A549 (cell line): ENCODE data around the gene POPDC2. TPM values are rescaled to one million over a fixed set of nuclear protein-coding genes. Genes with fewer than 3 reads are reported as not detected.

Experiments used
- ATAC-seq, 2 experiments: fragments of 200-7000 bp in 1 of 2; fragments of >200 bp in 1 of 2; cut with Nextera tagmentation in 1 of 2; cut with Tn5 transposase in 1 of 2; 3 replicates each; pipeline versions ENCODE4 v1.8.0 to v1.9.1; 2018 to 2020; ENCODE audit warnings: mild to moderate bottlenecking in 1 of 2, moderate library complexity in 1 of 2
- CTCF ChIA-PET: fragments of 300-600 bp; sonication (Branson Sonifier 250); formaldehyde crosslinking; extraction: SDS; loops from one replicate; lab custom pipeline; 2021; ENCODE audit warnings: antibody characterized with exemption, inconsistent platforms; lab: Yijun Ruan, JAX
- POLR2A ChIA-PET: fragments of 350-600 bp; formaldehyde crosslinking; extraction: SDS; loops from one replicate; lab custom pipeline; 2021; ENCODE audit warnings: antibody characterized with exemption, inconsistent platforms; lab: Yijun Ruan, JAX
- DNase-seq, 2 experiments: peaks; one replicate each; pipeline versions ENCODE4 v3.0.0 to v3.0.0-alpha.2; 2011 to 2016; ENCODE audit warnings: low read depth in 1 of 2, low spot score in 1 of 2
- FAIRE-seq: peaks from 2 replicates; lab custom pipeline; 2011; peaks lifted over from hg19 to GRCh38; lab: Jason Lieb, UNC
- H3K27ac ChIP-seq, 2 experiments: fragments of >200 bp; sonication (Bioruptor Twin); formaldehyde crosslinking; 3 replicates each; pipeline ENCODE4 v1.5.1; 2016 to 2017
- H3K4me1 ChIP-seq: fragments of >200 bp; sonication (Bioruptor Twin); formaldehyde crosslinking; 3 replicates; pipeline ENCODE4 v1.6.1; 2016
- H3K4me2 ChIP-seq: fragments of >200 bp; sonication (Bioruptor Twin); formaldehyde crosslinking; 3 replicates; pipeline ENCODE4 v1.6.1; 2016
- H3K4me3 ChIP-seq: fragments of >200 bp; sonication (Bioruptor Twin); formaldehyde crosslinking; 3 replicates; pipeline ENCODE4 v1.5.1; 2016
- H3K9me3 ChIP-seq: fragments of >200 bp; sonication (Bioruptor Twin); formaldehyde crosslinking; 3 replicates; pipeline ENCODE4 v1.6.1; 2016
- CBX8 ChIP-seq: fragments of 200-600 bp; sonication (generic); IDR thresholded peaks from 2 replicates; pipeline ENCODE4 v1.6.1; 2016
- CHD2 ChIP-seq: fragments of 150-350 bp; IDR thresholded peaks from 2 replicates; pipeline ENCODE4 v1.6.1; 2014; ENCODE audit warnings: low read length; ENCODE audit not compliant: partially characterized antibody
- CHD4 ChIP-seq: fragments of 200-600 bp; sonication (generic); IDR thresholded peaks from 2 replicates; pipeline ENCODE4 v1.6.1; 2016; ENCODE audit warnings: antibody characterized with exemption, mild to moderate bottlenecking, borderline replicate concordance
- EHF ChIP-seq: fragments of 250-450 bp; sonication (Bioruptor Pico); IDR thresholded peaks from 2 replicates; pipeline ENCODE4 v1.5.0; 2020; ENCODE audit warnings: mild to moderate bottlenecking
- EHMT2 ChIP-seq: fragments of 200-600 bp; sonication (generic); IDR thresholded peaks from 2 replicates; pipeline ENCODE4 v1.6.1; 2016; ENCODE audit warnings: antibody characterized with exemption, low read depth, mild to moderate bottlenecking, moderate library complexity
- EP300 ChIP-seq, 2 experiments: fragments of >200 bp; sonication (Bioruptor Twin); formaldehyde crosslinking; IDR thresholded peaks; 2 replicates in 1 of 2; 3 replicates in 1 of 2; pipeline ENCODE4 v1.6.1; 2016 to 2017
- FOSB ChIP-seq: fragments of 250-450 bp; sonication (Bioruptor Pico); IDR thresholded peaks from 2 replicates; pipeline ENCODE4 v1.5.0; 2020; ENCODE audit warnings: mild to moderate bottlenecking, moderate library complexity
- HDAC2 ChIP-seq: fragments of 200-600 bp; sonication (generic); IDR thresholded peaks from 2 replicates; pipeline ENCODE4 v1.6.1; 2016
- HOXB5 ChIP-seq: fragments of 250-450 bp; sonication (Bioruptor Pico); IDR thresholded peaks from 2 replicates; pipeline ENCODE4 v1.5.0; 2020; ENCODE audit warnings: mild to moderate bottlenecking, moderate library complexity
- JUN ChIP-seq, 2 experiments: fragments of >200 bp; sonication (Bioruptor Twin); formaldehyde crosslinking; IDR thresholded peaks; 2 replicates in 1 of 2; 3 replicates in 1 of 2; pipeline ENCODE4 v1.6.1; 2016 to 2017
- KDM1A ChIP-seq: fragments of 200-600 bp; sonication (generic); IDR thresholded peaks from 2 replicates; pipeline ENCODE4 v1.6.1; 2016; ENCODE audit warnings: low read depth, mild to moderate bottlenecking
- NPAS2 ChIP-seq: fragments of 250-450 bp; sonication (Bioruptor Pico); IDR thresholded peaks from 2 replicates; pipeline ENCODE4 v1.8.0; 2022; ENCODE audit warnings: mild to moderate bottlenecking, moderate library complexity, borderline replicate concordance
- NR3C1 ChIP-seq: fragments of >200 bp; sonication (Bioruptor Twin); formaldehyde crosslinking; IDR thresholded peaks from 3 replicates; pipeline ENCODE4 v1.6.1; 2017
- PHF8 ChIP-seq: fragments of 200-600 bp; sonication (generic); IDR thresholded peaks from 2 replicates; pipeline ENCODE4 v1.6.1; 2016; ENCODE audit warnings: low read depth, mild to moderate bottlenecking, antibody characterized with exemption, moderate library complexity, borderline replicate concordance
- POLR2A ChIP-seq: IDR thresholded peaks from 2 replicates; pipeline ENCODE4 v1.6.1; 2012; ENCODE audit warnings: mild to moderate bottlenecking, low read length
- RAD21 ChIP-seq, 2 experiments: fragments of >200 bp in 1 of 2; sonication (Bioruptor Twin) in 1 of 2; formaldehyde crosslinking in 1 of 2; IDR thresholded peaks in 1 of 2; conservative IDR thresholded peaks in 1 of 2; 2 replicates in 1 of 2; 3 replicates in 1 of 2; pipeline ENCODE4 v1.6.1; 2012 to 2018; ENCODE audit warnings: inconsistent platforms in 1 of 2
- RARB ChIP-seq: fragments of 250-450 bp; sonication (Bioruptor Pico); IDR thresholded peaks from 2 replicates; pipeline ENCODE4 v1.8.0; 2021; ENCODE audit warnings: mild to moderate bottlenecking, moderate library complexity
- RFX5 ChIP-seq: fragments of 450-650 bp; IDR thresholded peaks from 2 replicates; pipeline ENCODE4 v1.7.1; 2014; ENCODE audit warnings: antibody characterized with exemption, mild to moderate bottlenecking, moderate library complexity
- SREBF2 ChIP-seq: fragments of 450-650 bp; IDR thresholded peaks from 2 replicates; pipeline ENCODE4 v1.6.1; 2014; ENCODE audit warnings: mild to moderate bottlenecking, moderate library complexity
- TFCP2L1 ChIP-seq: fragments of 250-450 bp; sonication (Bioruptor Pico); IDR thresholded peaks from 2 replicates; pipeline ENCODE4 v1.5.0; 2021; ENCODE audit warnings: mild to moderate bottlenecking
- ZC3H11A ChIP-seq: fragments of 450-650 bp; IDR thresholded peaks from 2 replicates; pipeline ENCODE4 v1.6.1; 2014; ENCODE audit warnings: antibody characterized with exemption, mild to moderate bottlenecking
- WGBS: methylation state at CpG from one replicate; pipeline ENCODE4 v1.1.6; 2017; ENCODE audit errors: missing lambda C conversion rate; 5-methylcytosine and 5-hydroxymethylcytosine counted together
- polyA plus RNA-seq, 4 experiments: library from polyadenylated mRNA; depleted of rRNA in 3 of 4; stranded (reverse); fragments of >200 nt; fragmentation: RNase III in 1 of 4; extraction: RNeasy Plus Mini Kit Qiagen cat#74134 plus additional on column Dnase treatment in 1 of 4; gene quantifications; 2 replicates in 3 of 4; 3 replicates in 1 of 4; pipeline ENCODE4 v1.2.3, GENCODE V29; 2011 to 2017
- TF ChIP-seq, protein P1 (sequence below): fragments of >200 bp; sonication (Bioruptor Twin); formaldehyde crosslinking; IDR thresholded peaks from 3 replicates; pipeline ENCODE4 v1.5.1; 2016
- TF ChIP-seq, protein P2 (sequence below): fragments of 250-450 bp; sonication (Bioruptor Pico); IDR thresholded peaks from 2 replicates; pipeline ENCODE4 v1.5.0; 2020; ENCODE audit warnings: low read depth, mild to moderate bottlenecking, moderate library complexity

The POPDC2 gene
- polyA plus RNA-seq, 2 of the 4 experiments (the other 2 are of a cell fraction), result 0.17 to 0.62 TPM

DNA sequence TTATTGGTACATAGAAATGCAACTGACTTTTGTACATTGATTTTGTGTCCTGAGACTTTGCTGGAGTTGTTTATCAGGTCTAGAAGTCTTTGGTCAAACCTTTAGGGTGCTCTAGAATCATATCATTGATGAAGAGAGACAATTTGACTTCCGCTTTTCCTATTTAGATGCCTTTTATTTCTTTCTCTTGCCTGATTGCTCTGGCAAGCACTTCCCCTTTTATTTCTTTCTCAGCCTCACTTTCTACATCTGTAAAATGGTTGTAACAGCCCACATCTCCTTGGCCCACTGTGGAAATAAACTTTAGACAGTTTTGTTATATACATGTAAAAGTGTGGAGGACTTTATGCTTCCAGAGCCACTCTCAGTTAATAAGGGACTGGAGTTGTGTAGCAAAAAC lies 48.7 kb downstream of the POPDC2 start:
- POLR2A ChIA-PET, result no interaction called here
- CTCF ChIA-PET, result interaction anchor here (0.6 to 2.0 kb wide), 2 partner anchors 11 to 20 kb away, joined by 4 to 5 read pairs; no protein-coding TSS in a partner anchor
- Histone ChIP-seq H3K4me2 (no peak overlapping the region), H3K27ac (no peak overlapping the region), H3K4me1 (no peaks in the 10 kb centered on the region), H3K4me3 (no peak overlapping the region), H3K9me3 (peaks cover 9% of the 10 kb centered on the region)
- 74% methylated on average over 1 of the region's 1 CpG for WGBS
- no peak for DNase-seq
- no peak for FAIRE-seq
- no peak for ATAC-seq
- TF ChIP-seq HDAC2, result no peak
- TF ChIP-seq RARB (CRISPR knock-in tag), result no peak
- TF ChIP-seq, protein P1, sequence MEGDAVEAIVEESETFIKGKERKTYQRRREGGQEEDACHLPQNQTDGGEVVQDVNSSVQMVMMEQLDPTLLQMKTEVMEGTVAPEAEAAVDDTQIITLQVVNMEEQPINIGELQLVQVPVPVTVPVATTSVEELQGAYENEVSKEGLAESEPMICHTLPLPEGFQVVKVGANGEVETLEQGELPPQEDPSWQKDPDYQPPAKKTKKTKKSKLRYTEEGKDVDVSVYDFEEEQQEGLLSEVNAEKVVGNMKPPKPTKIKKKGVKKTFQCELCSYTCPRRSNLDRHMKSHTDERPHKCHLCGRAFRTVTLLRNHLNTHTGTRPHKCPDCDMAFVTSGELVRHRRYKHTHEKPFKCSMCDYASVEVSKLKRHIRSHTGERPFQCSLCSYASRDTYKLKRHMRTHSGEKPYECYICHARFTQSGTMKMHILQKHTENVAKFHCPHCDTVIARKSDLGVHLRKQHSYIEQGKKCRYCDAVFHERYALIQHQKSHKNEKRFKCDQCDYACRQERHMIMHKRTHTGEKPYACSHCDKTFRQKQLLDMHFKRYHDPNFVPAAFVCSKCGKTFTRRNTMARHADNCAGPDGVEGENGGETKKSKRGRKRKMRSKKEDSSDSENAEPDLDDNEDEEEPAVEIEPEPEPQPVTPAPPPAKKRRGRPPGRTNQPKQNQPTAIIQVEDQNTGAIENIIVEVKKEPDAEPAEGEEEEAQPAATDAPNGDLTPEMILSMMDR, result no peak
- no peak for TF ChIP-seq NR3C1

DNA sequence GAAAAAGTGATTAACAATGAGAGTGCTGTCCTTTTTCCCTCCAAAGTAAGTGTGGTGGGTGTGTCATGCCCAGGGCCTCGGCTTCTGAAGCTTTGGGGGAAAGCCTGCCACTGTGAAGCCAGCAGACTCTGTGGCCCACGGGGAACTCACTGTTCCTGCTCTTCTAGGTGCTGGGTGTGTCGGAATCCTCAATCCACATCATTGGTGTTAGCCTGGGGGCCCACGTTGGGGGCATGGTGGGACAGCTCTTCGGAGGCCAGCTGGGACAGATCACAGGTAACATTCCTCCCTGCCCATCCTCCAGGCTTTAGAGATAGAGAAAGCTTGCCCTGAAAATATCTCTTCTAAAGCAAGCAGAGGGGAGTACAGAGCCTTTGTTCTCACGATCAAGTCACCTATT lies 51.1 kb downstream of the POPDC2 start:
- peaks cover 9% of the 10 kb centered on the region for H3K9me3 ChIP-seq
- no peak overlapping the region for H3K27ac ChIP-seq
- CTCF ChIA-PET, result interaction anchor here (1.3 kb wide), 1 partner anchor 13 kb away, joined by 5 read pairs; no protein-coding TSS in a partner anchor
- ATAC-seq, result no peak
- DNase-seq, result no peak
- H3K4me1 ChIP-seq, result no peaks in the 10 kb centered on the region
- 38% methylated on average over 6 of the region's 6 CpGs for WGBS
- no peak for TF ChIP-seq POLR2A
- TF ChIP-seq, protein P2, sequence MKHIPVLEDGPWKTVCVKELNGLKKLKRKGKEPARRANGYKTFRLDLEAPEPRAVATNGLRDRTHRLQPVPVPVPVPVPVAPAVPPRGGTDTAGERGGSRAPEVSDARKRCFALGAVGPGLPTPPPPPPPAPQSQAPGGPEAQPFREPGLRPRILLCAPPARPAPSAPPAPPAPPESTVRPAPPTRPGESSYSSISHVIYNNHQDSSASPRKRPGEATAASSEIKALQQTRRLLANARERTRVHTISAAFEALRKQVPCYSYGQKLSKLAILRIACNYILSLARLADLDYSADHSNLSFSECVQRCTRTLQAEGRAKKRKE (CRISPR knock-in tag), result no peak
- no peak for TF ChIP-seq PHF8
- no peak for TF ChIP-seq TFCP2L1 (CRISPR knock-in tag)
- no peak for TF ChIP-seq EHMT2
- TF ChIP-seq CHD4, result no peak
- TF ChIP-seq RAD21 (conservative IDR thresholded peaks at IDR 0.05 in 1 of 2, IDR thresholded peaks at IDR 0.05 in 1 of 2), result no peak
- TF ChIP-seq HOXB5, result no peak
- no peak for FAIRE-seq
- H3K4me2 ChIP-seq, result no peak overlapping the region
- no peak overlapping the region for H3K4me3 ChIP-seq
- POLR2A ChIA-PET, result no interaction called here

DNA sequence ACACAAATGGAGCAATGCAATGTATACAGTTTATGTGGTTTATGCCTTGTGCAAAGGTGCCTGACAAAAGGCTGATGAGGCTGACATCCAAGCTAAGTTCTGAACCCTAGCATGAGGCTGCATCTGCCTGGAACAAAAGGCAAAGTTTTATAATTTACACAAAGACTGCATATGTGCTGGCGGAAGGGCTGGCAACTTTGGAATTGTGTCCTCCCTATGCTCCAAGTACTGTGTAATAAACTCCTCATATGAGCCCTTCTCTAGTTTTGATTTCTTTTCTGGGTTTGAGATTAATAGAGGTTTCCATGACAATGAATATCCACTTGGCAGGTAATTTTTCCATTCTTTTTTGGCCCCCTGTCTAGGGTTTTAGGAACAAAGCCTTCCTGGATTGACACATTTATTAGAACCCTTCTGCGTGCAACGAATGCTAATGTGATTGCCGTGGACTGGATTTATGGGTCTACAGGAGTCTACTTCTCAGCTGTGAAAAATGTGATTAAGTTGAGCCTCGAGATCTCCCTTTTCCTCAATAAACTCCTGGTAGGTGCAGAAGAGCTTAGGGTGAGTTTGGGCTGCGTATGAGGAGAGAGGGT lies 51.9 kb downstream of the POPDC2 start:
- TF ChIP-seq KDM1A (no peak), RFX5 (no peak), NPAS2 (CRISPR knock-in tag) (no peak), HDAC2 (no peak), ZC3H11A (no peak), POLR2A (no peak), CBX8 (no peak), CHD2 (no peak), JUN (IDR thresholded peaks at IDR 0.05) (no peak), EP300 (IDR thresholded peaks at IDR 0.05) (no peak), TFCP2L1 (CRISPR knock-in tag) (no peak), SREBF2 (no peak), EHF (CRISPR knock-in tag) (no peak), FOSB (CRISPR knock-in tag) (no peak), RAD21 (conservative IDR thresholded peaks at IDR 0.05 in 1 of 2, IDR thresholded peaks at IDR 0.05 in 1 of 2) (no peak), NR3C1 (no peak), EHMT2 (no peak)
- TF ChIP-seq, protein P2 (CRISPR knock-in tag), result no peak
- TF ChIP-seq, protein P1, result no peak
- Histone ChIP-seq H3K4me1 (no peaks in the 10 kb centered on the region), H3K9me3 (peaks cover 9% of the 10 kb centered on the region), H3K4me2 (no peak overlapping the region), H3K4me3 (no peak overlapping the region), H3K27ac (no peak overlapping the region)
- WGBS, result 67% methylated on average over 6 of the region's 6 CpGs
- POLR2A ChIA-PET, result no interaction called here
- no peak for DNase-seq
- CTCF ChIA-PET, result interaction anchor here (1.3 kb wide), 1 partner anchor 14 kb away, joined by 5 read pairs; no protein-coding TSS in a partner anchor
- no peak for ATAC-seq
- FAIRE-seq, result no peak
